Breast epithelium (tissue), 4 donors: ENCODE results near the gene ANKRD10. TPM values are rescaled to one million over a fixed set of nuclear protein-coding genes. Genes with fewer than 3 reads are reported as not detected.

Experiments used
- DNase-seq, 2 donors: peaks; one replicate each; pipeline ENCODE4 v3.0.0-alpha.2; 2019; ENCODE audit warnings: low spot score in 2 of 2
- H3K27ac ChIP-seq, 2 donors: fragments of 200-600 bp; sonication (generic) in 1 of 2; one replicate each; pipeline ENCODE4 v1.5.1; 2016 to 2019; ENCODE audit warnings: mild to moderate bottlenecking in 1 of 2
- H3K27me3 ChIP-seq, 2 donors: fragments of 200-600 bp; sonication (generic) in 1 of 2; one replicate each; pipeline versions ENCODE4 v1.5.1 to v1.6.0; 2017 to 2019; ENCODE audit warnings: control low read depth in 1 of 2, mild to moderate bottlenecking in 1 of 2
- H3K36me3 ChIP-seq: fragments of 200-600 bp; one replicate; pipeline ENCODE4 v1.5.1; 2019
- H3K4me1 ChIP-seq, 2 donors: fragments of 200-600 bp; sonication (generic); one replicate each; pipeline ENCODE4 v1.5.1; 2016 to 2019; ENCODE audit warnings: control low read depth in 1 of 2
- H3K4me3 ChIP-seq, 3 donors: fragments of 200-600 bp; sonication (generic); 1 replicate in 2 of 3; 2 replicates in 1 of 3; pipeline ENCODE4 v1.5.1; 2016 to 2019; ENCODE audit warnings: mild to moderate bottlenecking in 3 of 3, moderate library complexity in 2 of 3
- H3K9me3 ChIP-seq, 2 donors: fragments of 200-600 bp; sonication (generic) in 1 of 2; one replicate each; pipeline ENCODE4 v1.5.1; 2016 to 2019; ENCODE audit warnings: control low read depth in 1 of 2
- POLR2A ChIP-seq: fragments of 450-650 bp; IDR thresholded peaks from one replicate; pipeline ENCODE4 v1.6.1; 2016; ENCODE audit warnings: antibody characterized with exemption, mild to moderate bottlenecking, moderate library complexity
- POLR2AphosphoS5 ChIP-seq, 3 donors: sonication (generic); formaldehyde crosslinking; IDR thresholded peaks; one replicate each; pipeline ENCODE4 v1.6.1; 2017; ENCODE audit warnings: antibody characterized with exemption in 3 of 3
- intact Hi-C: fragments of 100-400 bp; cut with DNase I; formaldehyde crosslinking; loops from one replicate; pipeline ENCODE4 v1.15.1; 2023; ENCODE audit warnings: low total_unique reads
- total RNA-seq, 3 donors: library from RNA; depleted of rRNA; stranded (reverse); fragments of >200 nt; gene quantifications; one replicate each; pipeline ENCODE4 v1.1.0, GENCODE V29; 2016
- TF ChIP-seq, protein P1 (sequence below), 3 donors: fragments of 450-650 bp; IDR thresholded peaks; one replicate each; pipeline ENCODE4 v1.5.1; 2016 to 2017; ENCODE audit warnings: antibody characterized with exemption in 3 of 3, mild to moderate bottlenecking in 3 of 3, moderate library complexity in 3 of 3

ANKRD10 gene
- total RNA-seq, 3 donors from 2014 or later, result 133 to 206 (median 193) TPM

DNA sequence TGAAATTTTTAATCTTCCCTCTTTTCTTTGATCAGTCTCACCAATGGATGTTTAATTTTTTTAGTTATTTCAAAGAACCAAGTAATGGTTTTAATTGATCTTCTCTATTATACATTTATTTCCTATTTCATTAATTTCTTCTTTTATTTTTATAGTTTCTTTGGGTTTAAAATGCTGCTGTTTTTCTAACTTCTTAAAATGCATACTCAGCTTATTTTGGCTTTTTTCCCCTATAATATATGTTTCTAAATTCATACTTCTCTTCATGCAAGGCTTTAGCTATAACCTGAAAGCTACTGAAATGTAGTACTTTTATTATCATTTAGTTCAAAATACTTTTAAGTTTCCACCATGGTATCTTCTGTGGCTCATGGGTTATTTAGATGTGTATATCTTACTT, 53.9 kb downstream of the ANKRD10 start:
- intact Hi-C loops, result no loop called here

DNA sequence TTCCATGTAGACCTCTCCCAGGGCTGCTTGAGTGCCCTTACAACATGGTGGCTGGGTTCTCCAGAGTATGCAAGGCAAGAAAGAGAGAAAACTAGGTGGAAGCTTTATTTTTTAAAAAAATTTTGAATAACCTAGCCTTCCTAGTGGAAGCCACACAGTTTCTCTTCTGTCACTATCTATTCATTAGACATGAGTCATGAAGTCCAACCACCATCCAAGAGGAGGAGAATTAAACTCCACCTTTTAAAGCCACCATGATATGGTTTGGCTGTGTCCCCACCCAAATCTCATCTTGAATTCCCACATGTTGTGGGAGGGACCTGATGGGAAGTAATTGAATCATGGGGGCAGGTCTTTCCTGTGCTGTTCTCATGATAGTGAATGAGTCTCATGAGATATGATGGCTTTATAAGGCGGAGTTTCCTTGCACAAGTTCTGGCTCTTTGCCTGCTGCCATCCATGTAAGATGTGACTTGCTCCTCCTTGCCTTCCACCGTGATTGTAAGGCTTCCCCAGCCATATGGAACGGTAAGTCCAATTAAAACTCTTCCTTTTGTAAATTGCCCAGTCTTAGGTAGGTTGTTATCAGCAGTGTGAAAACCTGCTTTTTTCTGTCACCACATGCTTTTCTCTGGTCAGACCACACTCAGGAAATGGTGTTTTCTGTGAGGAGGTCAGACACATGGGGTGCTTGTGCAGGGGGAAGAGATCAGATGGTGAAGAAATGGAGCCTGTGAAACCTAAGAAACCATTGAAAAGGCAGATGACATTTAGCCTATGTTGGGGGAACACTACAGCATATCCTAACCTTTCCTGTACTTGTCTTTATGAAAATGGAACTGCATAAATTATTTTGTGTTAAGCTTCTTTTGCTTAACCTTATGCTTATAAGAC, 57.7 kb downstream of the ANKRD10 start:
- Histone ChIP-seq H3K27ac (no peak overlapping the region), H3K27me3 (no peaks in the 10 kb centered on the region), H3K9me3 (peaks cover 0 to 7% of the 10 kb centered on the region in 2 donors), H3K4me3 (no peak overlapping the region), H3K4me1 (no peaks in the 10 kb centered on the region), H3K36me3 (no peaks in the 10 kb centered on the region)
- DNase-seq, result no peak
- intact Hi-C loops, result no loop called here
- TF ChIP-seq POLR2A (no peak), POLR2AphosphoS5 (IDR thresholded peaks at IDR 0.05) (no peak)
- TF ChIP-seq, protein P1, sequence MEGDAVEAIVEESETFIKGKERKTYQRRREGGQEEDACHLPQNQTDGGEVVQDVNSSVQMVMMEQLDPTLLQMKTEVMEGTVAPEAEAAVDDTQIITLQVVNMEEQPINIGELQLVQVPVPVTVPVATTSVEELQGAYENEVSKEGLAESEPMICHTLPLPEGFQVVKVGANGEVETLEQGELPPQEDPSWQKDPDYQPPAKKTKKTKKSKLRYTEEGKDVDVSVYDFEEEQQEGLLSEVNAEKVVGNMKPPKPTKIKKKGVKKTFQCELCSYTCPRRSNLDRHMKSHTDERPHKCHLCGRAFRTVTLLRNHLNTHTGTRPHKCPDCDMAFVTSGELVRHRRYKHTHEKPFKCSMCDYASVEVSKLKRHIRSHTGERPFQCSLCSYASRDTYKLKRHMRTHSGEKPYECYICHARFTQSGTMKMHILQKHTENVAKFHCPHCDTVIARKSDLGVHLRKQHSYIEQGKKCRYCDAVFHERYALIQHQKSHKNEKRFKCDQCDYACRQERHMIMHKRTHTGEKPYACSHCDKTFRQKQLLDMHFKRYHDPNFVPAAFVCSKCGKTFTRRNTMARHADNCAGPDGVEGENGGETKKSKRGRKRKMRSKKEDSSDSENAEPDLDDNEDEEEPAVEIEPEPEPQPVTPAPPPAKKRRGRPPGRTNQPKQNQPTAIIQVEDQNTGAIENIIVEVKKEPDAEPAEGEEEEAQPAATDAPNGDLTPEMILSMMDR (IDR thresholded peaks at IDR 0.05), result no peak

More for the DNA sequence above, 53.9 kb downstream of the ANKRD10 start:
- no peak overlapping the region for H3K4me3 ChIP-seq
- H3K36me3 ChIP-seq, result no peaks in the 10 kb centered on the region
- no peak for DNase-seq
- H3K4me1 ChIP-seq, result no peaks in the 10 kb centered on the region
- TF ChIP-seq, protein P1 (IDR thresholded peaks at IDR 0.05), result no peak
- TF ChIP-seq POLR2AphosphoS5 (IDR thresholded peaks at IDR 0.05) (no peak), POLR2A (no peak)
- no peaks in the 10 kb centered on the region for H3K27me3 ChIP-seq
- H3K9me3 ChIP-seq, result peaks cover 0 to 7% of the 10 kb centered on the region in 2 donors
- H3K27ac ChIP-seq, result no peak overlapping the region

DNA sequence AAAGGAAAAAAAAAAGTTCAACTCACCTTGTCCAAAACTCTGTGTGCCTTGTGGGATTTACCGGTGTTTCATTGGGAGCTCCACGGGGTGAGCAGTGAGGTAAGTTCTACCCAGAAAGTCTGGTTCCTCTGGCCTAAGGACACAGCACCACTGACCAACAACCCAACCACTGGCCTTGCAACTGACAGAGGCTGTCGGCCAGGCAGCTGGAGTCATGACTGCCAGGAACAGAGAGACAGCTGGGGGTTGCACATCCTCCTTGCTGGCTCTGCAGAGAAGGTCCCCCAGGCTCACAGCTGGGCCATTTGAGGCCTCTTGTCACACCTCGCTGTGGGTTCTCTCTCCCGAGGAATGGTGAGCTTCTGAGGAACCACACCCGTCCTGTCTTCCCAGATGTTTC, 59.5 kb downstream of the ANKRD10 start:
- no peak for DNase-seq
- TF ChIP-seq POLR2A (no peak), POLR2AphosphoS5 (IDR thresholded peaks at IDR 0.05) (no peak)
- TF ChIP-seq, protein P1 (IDR thresholded peaks at IDR 0.05), result no peak
- Histone ChIP-seq H3K4me1 (no peaks in the 10 kb centered on the region), H3K4me3 (no peak overlapping the region), H3K27me3 (no peaks in the 10 kb centered on the region), H3K9me3 (peaks cover 0 to 7% of the 10 kb centered on the region in 2 donors), H3K27ac (no peak overlapping the region), H3K36me3 (no peaks in the 10 kb centered on the region)
- intact Hi-C loops, result no loop called here

DNA sequence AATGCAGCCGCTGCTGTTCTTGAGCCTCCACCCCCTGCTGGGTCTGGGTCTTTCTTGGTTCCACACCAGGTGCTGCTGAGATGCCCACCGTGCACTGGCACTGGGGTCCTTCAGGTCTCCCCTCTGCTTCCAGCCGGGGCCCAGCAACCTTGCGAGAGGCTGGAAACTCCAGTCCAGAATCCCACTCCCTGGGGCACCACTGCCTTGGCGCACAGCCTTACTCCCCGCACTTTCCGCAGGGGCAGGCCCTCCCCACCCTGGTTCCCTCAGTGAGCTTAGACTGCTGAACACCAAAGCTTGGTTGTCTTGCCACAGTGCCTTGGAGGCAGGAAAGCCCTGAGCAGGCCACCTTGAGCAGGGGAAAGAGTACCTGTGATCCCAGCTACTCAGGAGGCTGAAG, 60.0 kb downstream of the ANKRD10 start:
- peaks cover 0 to 7% of the 10 kb centered on the region in 2 donors for H3K9me3 ChIP-seq
- TF ChIP-seq, protein P1 (IDR thresholded peaks at IDR 0.05), result no peak
- TF ChIP-seq POLR2A, result no peak
- no peak for TF ChIP-seq POLR2AphosphoS5 (IDR thresholded peaks at IDR 0.05)
- H3K4me1 ChIP-seq, result no peaks in the 10 kb centered on the region
- no peak for DNase-seq
- no peak overlapping the region for H3K4me3 ChIP-seq
- H3K27me3 ChIP-seq, result no peaks in the 10 kb centered on the region
- intact Hi-C loops, result no loop called here
- no peaks in the 10 kb centered on the region for H3K36me3 ChIP-seq
- H3K27ac ChIP-seq, result no peak overlapping the region

DNA sequence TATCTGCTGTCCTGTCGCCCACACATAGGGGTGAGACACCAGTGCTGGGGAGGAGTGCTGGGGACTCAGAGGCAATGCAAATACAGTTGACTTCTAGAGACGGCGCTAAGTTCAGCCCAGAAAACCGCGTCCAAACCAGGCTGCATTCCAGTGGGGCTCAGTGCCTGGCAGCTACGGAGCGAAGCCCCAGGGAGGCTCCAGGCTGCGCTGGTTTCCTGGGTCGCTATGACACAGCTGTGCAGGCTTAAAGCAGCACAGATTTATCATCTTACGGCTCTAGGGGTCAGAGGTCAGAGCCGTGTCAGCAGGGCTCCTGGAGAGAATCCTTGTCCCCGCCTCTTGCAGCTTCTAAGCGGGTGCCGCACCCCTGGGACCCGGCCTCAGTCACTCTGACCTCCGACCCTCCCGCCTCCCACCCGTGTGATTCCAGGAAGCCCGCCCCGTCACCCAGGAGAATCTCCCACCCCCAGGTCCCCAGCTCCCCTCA, 61.6 kb downstream of the ANKRD10 start:
- Histone ChIP-seq H3K4me1 (no peaks in the 10 kb centered on the region), H3K36me3 (no peaks in the 10 kb centered on the region), H3K27ac (peak overlapping the region in 1 of 2 donors; percentile 40), H3K9me3 (peaks cover 0 to 7% of the 10 kb centered on the region in 2 donors), H3K27me3 (no peaks in the 10 kb centered on the region), H3K4me3 (no peak overlapping the region)
- TF ChIP-seq POLR2AphosphoS5 (IDR thresholded peaks at IDR 0.05) (no peak), POLR2A (no peak)
- TF ChIP-seq, protein P1 (IDR thresholded peaks at IDR 0.05), result no peak
- DNase-seq, result no peak
- intact Hi-C loops, result no loop called here
